GM23248 (cell line): ENCODE results near the gene CACNA1D. TPM values are rescaled to one million over a fixed set of nuclear protein-coding genes. Genes with fewer than 3 reads are reported as not detected.

Source experiments
- DNase-seq: peaks from one replicate; pipeline ENCODE4 v3.0.0-alpha.2; 2015
- H2AFZ ChIP-seq: fragments of 200-600 bp; sonication (generic); 2 replicates; pipeline ENCODE4 v1.6.1; 2016; ENCODE audit warnings: antibody characterized with exemption
- H3F3A ChIP-seq: fragments of 200-600 bp; sonication (generic); 2 replicates; pipeline ENCODE4 v1.6.1; 2016; ENCODE audit warnings: mild to moderate bottlenecking, antibody characterized with exemption, mixed run types; ENCODE audit not compliant: insufficient read depth
- H3K27ac ChIP-seq: fragments of 200-600 bp; sonication (generic); 2 replicates; pipeline ENCODE4 v1.5.1; 2016; ENCODE audit warnings: mild to moderate bottlenecking
- H3K27me3 ChIP-seq: fragments of 200-600 bp; sonication (generic); replicated peaks from 2 replicates; pipeline ENCODE4 v1.6.1; 2016; ENCODE audit warnings: mild to moderate bottlenecking; ENCODE audit not compliant: insufficient read depth
- H3K36me3 ChIP-seq: fragments of 200-600 bp; sonication (generic); 2 replicates; pipeline ENCODE4 v1.6.1; 2016; ENCODE audit warnings: low read depth, mild to moderate bottlenecking
- H3K4me1 ChIP-seq: fragments of 200-600 bp; sonication (generic); 2 replicates; pipeline ENCODE4 v1.6.1; 2016; ENCODE audit warnings: mild to moderate bottlenecking; ENCODE audit not compliant: insufficient read depth
- H3K4me2 ChIP-seq: fragments of 200-600 bp; sonication (generic); one replicate; pipeline ENCODE4 v1.6.1; 2016; ENCODE audit warnings: mild to moderate bottlenecking; ENCODE audit not compliant: unreplicated experiment
- H3K4me3 ChIP-seq: fragments of 200-600 bp; sonication (generic); 2 replicates; pipeline ENCODE4 v1.5.1; 2016; ENCODE audit warnings: mild to moderate bottlenecking
- H3K79me2 ChIP-seq: fragments of 200-600 bp; sonication (generic); 2 replicates; pipeline ENCODE4 v1.6.1; 2016; ENCODE audit warnings: mild to moderate bottlenecking; ENCODE audit not compliant: insufficient read depth
- H3K9ac ChIP-seq: fragments of 200-600 bp; sonication (generic); 2 replicates; pipeline ENCODE4 v1.6.1; 2016; ENCODE audit warnings: mild to moderate bottlenecking
- H3K9me2 ChIP-seq: fragments of 200-600 bp; sonication (generic); 2 replicates; pipeline ENCODE4 v1.6.1; 2016; ENCODE audit warnings: mixed run types, mild to moderate bottlenecking, moderate library complexity; ENCODE audit not compliant: insufficient read depth
- H3K9me3 ChIP-seq: fragments of 200-600 bp; sonication (generic); one replicate; pipeline ENCODE4 v1.6.1; 2017; ENCODE audit warnings: low read depth
- H4K20me1 ChIP-seq: fragments of 200-600 bp; sonication (generic); 2 replicates; pipeline ENCODE4 v1.6.0; 2016; ENCODE audit not compliant: insufficient read depth
- EZH2 ChIP-seq: fragments of 200-600 bp; sonication (generic); IDR thresholded peaks from 2 replicates; pipeline ENCODE4 v1.6.1; 2018; ENCODE audit warnings: antibody characterized with exemption, mild to moderate bottlenecking; ENCODE audit not compliant: insufficient read depth, poor library complexity, severe bottlenecking
- EZH2phosphoT487 ChIP-seq: fragments of 200-600 bp; sonication (generic); IDR thresholded peaks from 2 replicates; pipeline ENCODE4 v1.6.1; 2018; ENCODE audit warnings: antibody characterized with exemption, moderate library complexity, mild to moderate bottlenecking, low read depth; ENCODE audit not compliant: insufficient read depth
- WGBS, 2 experiments: methylation state at CpG; one replicate each; pipeline ENCODE4 v1.1.6; 2015 to 2017; ENCODE audit warnings: low lambda C conversion rate in 2 of 2, low coverage in 1 of 2; ENCODE audit errors: missing lambda C conversion rate in 2 of 2; 5-methylcytosine and 5-hydroxymethylcytosine counted together
- in situ Hi-C: fragments of 300-500 bp; cut with MboI; formaldehyde crosslinking; loops from 2 replicates; pipeline ENCODE4 v1.15.0; 2020
- polyA plus RNA-seq: library from polyadenylated mRNA; unstranded; fragments of >200 nt; fragmentation: Nextera tagmentation; extraction: Ambion mirVana; gene quantifications from 2 replicates; pipeline ENCODE4 v1.2.1, GENCODE V29; 2016
- total RNA-seq: library from RNA; depleted of rRNA; stranded (reverse); fragments of >200 nt; shearing (Covaris generic); gene quantifications from 2 replicates; pipeline ENCODE4 v1.2.3, GENCODE V29; 2014

CACNA1D gene
- total and polyA plus RNA-seq, 2 experiments from 2014 or later: not detected

- H4K20me1 ChIP-seq: no peaks in the 10 kb centered on the region
- no peak overlapping the region for H3K4me3 ChIP-seq
- H2AFZ ChIP-seq: no peak overlapping the region
- H3K4me2 ChIP-seq: no peak overlapping the region
- no peaks in the 10 kb centered on the region for H3K9me3 ChIP-seq
- no peaks in the 10 kb centered on the region for H3F3A ChIP-seq
- no peak overlapping the region for H3K9ac ChIP-seq
- no peaks in the 10 kb centered on the region for H3K9me2 ChIP-seq
- 0 out of 2 replicates have a peak, but pooled peaks cover 4% of the 10 kb centered on the region for H3K27me3 ChIP-seq
- no peaks in the 10 kb centered on the region for H3K79me2 ChIP-seq
- in situ Hi-C loops: no loop called here
- H3K4me1 ChIP-seq: no peaks in the 10 kb centered on the region
- H3K27ac ChIP-seq: no peak overlapping the region
- WGBS, 2 experiments: 44 to 46% methylated on average over 8 of the region's 8 CpGs
- no peaks in the 10 kb centered on the region for H3K36me3 ChIP-seq
- DNase-seq: no peak
- no peak for TF ChIP-seq EZH2
- no peak for TF ChIP-seq EZH2phosphoT487
Observed at GRCh38 chr3:53748512-53749271, 254.3 kb downstream of the CACNA1D start.

- Histone ChIP-seq H3K27me3 (0 out of 2 replicates have a peak, but pooled peaks cover 4% of the 10 kb centered on the region), H3K9me3 (no peaks in the 10 kb centered on the region), H3K27ac (no peak overlapping the region), H3K4me1 (no peaks in the 10 kb centered on the region), H3K79me2 (no peaks in the 10 kb centered on the region), H3K4me2 (no peak overlapping the region), H4K20me1 (no peaks in the 10 kb centered on the region), H2AFZ (no peak overlapping the region), H3F3A (no peaks in the 10 kb centered on the region), H3K4me3 (no peak overlapping the region), H3K36me3 (no peaks in the 10 kb centered on the region), H3K9ac (no peak overlapping the region), H3K9me2 (no peaks in the 10 kb centered on the region)
- TF ChIP-seq EZH2 (no peak), EZH2phosphoT487 (no peak)
- 75 to 82% methylated on average over 5 of the region's 5 CpGs for WGBS, 2 experiments
- DNase-seq: no peak
- in situ Hi-C loops: no loop called here
Observed at GRCh38 chr3:53749448-53749847, 255.0 kb downstream of the CACNA1D start.

- Histone ChIP-seq H3K79me2 (no peaks in the 10 kb centered on the region), H3K36me3 (no peaks in the 10 kb centered on the region), H3F3A (no peaks in the 10 kb centered on the region), H3K27me3 (0 out of 2 replicates have a peak, but pooled peaks cover 4% of the 10 kb centered on the region), H3K9me2 (no peaks in the 10 kb centered on the region), H3K4me3 (no peak overlapping the region), H3K4me2 (no peak overlapping the region), H3K9ac (no peak overlapping the region), H3K27ac (no peak overlapping the region), H3K4me1 (no peaks in the 10 kb centered on the region), H4K20me1 (no peaks in the 10 kb centered on the region), H2AFZ (no peak overlapping the region), H3K9me3 (no peaks in the 10 kb centered on the region)
- no peak for DNase-seq
- TF ChIP-seq EZH2phosphoT487 (no peak), EZH2 (no peak)
- WGBS, 2 experiments: 57% methylated on average over 17 of the region's 17 CpGs
- in situ Hi-C loops: no loop called here
Observed at GRCh38 chr3:53750253-53751210, 256.1 kb downstream of the CACNA1D start.

- DNase-seq: no peak
- Histone ChIP-seq H3K4me3 (no peak overlapping the region), H3K36me3 (no peaks in the 10 kb centered on the region), H3K27ac (no peak overlapping the region), H3K9me2 (no peaks in the 10 kb centered on the region), H3K4me1 (no peaks in the 10 kb centered on the region), H4K20me1 (no peaks in the 10 kb centered on the region), H3K79me2 (no peaks in the 10 kb centered on the region), H3K4me2 (no peak overlapping the region), H2AFZ (no peak overlapping the region), H3F3A (no peaks in the 10 kb centered on the region), H3K9me3 (no peaks in the 10 kb centered on the region), H3K9ac (no peak overlapping the region), H3K27me3 (0 out of 2 replicates have a peak, but pooled peaks cover 4% of the 10 kb centered on the region)
- in situ Hi-C loops: no loop called here
- TF ChIP-seq EZH2 (no peak), EZH2phosphoT487 (no peak)
- 76 to 80% methylated on average over 9 of the region's 9 CpGs for WGBS, 2 experiments
Observed at GRCh38 chr3:53753518-53754183, 259.2 kb downstream of the CACNA1D start.
